Posterior cingulate gyrus (tissue), 11 donors: ENCODE measurements around the gene HEMGN.
"Not testable (repeated sequence)": the region's sequence is repeated elsewhere in the genome, so short reads cannot be mapped to it uniquely, and the experiment has no call there.

Experiments used
- DNase-seq, 10 donors: peaks; one replicate each; pipeline versions ENCODE4 v3.0.0 to v3.0.0-alpha.2; 2020 to 2021; ENCODE audit warnings: mixed read lengths in 3 of 10
- intact Hi-C: fragments of 100-400 bp; cut with DNase I; formaldehyde crosslinking; loops from one replicate; pipeline ENCODE4 v1.15.1; 2023

HEMGN gene

DNA sequence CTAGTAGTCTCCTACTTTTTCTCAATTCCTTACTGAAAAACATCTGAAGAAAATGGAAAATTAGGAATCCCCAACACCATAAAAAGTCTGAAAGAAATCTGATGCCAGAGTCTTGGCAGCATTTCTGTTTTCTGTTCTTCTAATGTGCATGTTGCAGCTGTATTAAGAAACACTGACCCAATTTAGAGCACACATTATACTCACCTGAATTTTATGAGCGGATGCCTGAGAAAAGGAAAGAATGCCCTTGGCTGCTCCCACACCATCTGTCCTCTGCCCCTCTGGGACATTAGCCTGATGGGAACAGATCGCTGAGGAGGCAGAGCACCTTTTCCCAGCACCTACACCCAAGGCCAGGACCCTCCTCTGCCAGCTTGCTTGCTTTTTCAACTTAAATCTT, 31.0 kb upstream of the HEMGN start:
- no peak for DNase-seq

DNA sequence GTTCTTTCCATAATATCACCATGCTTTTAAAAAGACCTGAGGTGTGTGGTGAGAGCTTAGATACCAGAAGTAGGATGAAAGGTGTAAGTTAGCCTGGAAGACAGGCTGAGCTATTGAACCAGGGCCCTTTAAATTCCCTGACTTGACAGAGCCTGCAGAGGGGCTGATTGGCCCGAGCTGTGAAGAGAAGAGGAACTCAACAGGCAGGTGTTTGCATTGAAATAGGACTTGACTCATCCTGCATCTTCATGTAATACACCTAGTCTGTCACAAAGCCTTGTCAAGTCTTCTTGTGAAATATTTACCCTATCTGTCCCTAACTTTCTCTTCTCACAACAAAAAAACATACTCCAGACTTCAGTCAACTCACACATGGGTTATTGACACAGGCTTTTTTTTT, 28.5 kb upstream of the HEMGN start:
- no peak for DNase-seq
- intact Hi-C loops = no loop called here

More for the DNA sequence above, 31.0 kb upstream of the HEMGN start:
- intact Hi-C loops = no loop called here

GRCh38 chr9:97964901-97965300, 26.9 kb upstream of the HEMGN start:
- DNase-seq = no peak
- intact Hi-C loops = no loop called here

DNA sequence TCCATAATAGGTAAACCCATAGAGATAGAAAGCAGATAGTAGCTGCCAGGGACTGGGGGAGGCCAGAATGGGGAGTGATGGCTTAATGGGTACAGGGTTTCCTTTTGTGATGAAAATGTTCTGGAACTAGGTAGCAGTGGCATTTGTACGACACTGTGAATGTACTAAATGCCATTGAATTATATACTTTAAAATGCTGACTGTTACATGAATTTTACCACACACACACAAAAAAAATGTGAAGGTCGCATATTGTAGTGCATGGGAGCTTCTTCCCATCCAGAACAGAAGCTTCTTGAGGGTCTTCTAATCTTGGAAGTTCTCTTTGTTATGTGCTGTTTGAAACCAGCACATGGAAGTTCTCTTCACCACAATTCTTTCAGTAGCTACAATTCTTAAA, 25.3 kb upstream of the HEMGN start:
- intact Hi-C loops = no loop called here
- DNase-seq = no peak

GRCh38 chr9:97962575-97962974, 24.6 kb upstream of the HEMGN start:
- DNase-seq = no peak
- intact Hi-C loops = no loop called here

- intact Hi-C loops = no loop called here
- no peak for DNase-seq
These were observed 24.2 kb upstream of the HEMGN start for GRCh38 chr9:97962136-97962535.

DNA sequence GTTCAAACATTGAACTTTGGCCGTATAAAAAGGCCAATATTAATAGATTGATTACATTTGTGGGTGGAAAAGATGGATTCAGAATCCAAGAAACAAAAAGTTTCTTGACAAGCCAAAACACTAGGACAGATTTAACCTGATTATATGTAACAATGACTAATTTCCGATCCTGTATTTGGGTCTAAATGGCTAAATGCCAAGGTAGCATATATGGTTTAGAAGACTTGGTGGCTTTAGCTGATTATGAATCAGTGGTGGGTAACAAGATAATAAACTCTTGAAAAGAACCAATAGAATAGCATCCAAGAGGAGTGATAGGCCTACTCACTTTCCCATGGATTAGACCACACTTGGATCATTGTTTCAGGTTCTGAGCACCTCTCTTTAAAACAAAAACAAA, 23.4 kb upstream of the HEMGN start:
- DNase-seq = no peak
- intact Hi-C loops = no loop called here

DNA sequence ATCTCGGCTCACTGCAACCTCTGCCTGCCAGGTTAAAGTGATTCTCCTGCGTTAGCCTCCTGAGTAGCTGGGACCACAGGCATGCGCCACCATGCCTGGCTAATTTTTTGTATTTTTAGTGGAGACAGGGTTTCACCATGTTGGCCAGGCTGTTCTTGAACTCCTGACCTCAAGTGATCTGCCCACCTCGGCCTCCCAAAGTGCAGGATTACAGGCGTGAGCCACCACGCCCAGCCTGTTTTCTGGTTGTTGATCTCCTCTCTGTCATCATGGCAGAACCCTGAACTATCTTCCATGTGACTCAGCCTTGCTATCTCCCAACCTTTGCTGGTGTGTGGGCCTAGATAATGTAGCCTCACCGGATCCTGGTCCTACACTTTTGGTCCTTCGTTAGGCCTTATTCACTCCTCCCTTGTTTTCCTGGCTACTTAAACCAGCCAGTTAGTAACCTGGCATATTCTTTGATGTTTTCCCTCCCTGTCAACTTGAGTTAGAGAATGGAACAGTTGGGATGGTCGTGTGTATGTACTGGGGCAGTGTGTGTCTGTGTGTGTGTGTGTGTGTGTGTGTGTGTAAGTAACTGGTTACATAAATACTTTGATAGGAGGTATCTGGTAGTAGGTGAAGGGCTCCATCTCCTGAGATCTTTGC, 22.8 kb upstream of the HEMGN start:
- not testable (repeated sequence) for DNase-seq

DNA sequence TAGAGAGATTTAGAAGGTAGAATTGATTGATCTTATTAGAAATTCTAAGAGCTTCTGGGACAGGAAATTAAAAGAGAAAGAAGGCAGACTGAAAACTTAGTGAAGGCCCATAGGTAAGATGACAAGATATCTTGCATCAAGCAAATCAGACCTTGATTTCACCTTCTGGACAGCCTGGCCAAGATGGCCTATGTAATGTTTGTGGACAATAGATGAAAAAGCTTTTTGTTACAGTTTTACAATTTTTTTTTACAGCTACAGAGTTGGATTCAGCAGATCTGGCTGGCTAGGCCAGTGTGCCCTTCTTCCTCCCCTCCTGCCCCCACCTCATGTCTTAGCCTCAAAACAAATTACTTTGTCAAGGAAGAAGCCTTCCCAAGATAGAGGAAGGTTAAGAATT, 21.6 kb upstream of the HEMGN start:
- intact Hi-C loops = no loop called here
- no peak for DNase-seq

More for the DNA sequence above, 22.8 kb upstream of the HEMGN start:
- intact Hi-C loops = not testable (repeated sequence)

GRCh38 chr9:97958812-97959511, 21.0 kb upstream of the HEMGN start:
- DNase-seq = peak in 1 of 10 donors; percentile 22

DNA sequence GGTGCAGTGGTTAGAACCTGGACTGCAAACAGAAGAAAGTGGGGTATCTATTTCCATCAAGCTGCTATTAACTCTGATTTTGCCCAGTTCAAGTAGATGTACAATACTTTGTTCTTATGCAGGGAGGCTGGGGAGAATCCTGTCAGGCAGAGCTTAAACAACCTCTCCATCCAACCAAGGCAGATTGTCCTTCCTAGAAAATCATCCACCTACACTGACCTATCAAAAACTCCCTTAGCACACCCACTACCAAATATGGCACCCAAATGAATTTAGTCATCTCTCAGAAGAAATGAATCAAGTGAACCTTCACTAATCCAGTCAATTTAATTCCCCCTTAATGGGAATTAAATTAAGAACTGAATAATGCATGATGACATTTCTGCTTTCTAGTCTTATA, 18.4 kb upstream of the HEMGN start:
- intact Hi-C loops = no loop called here

More at GRCh38 chr9:97958812-97959511, 21.0 kb upstream of the HEMGN start:
- intact Hi-C loops = no loop called here

DNA sequence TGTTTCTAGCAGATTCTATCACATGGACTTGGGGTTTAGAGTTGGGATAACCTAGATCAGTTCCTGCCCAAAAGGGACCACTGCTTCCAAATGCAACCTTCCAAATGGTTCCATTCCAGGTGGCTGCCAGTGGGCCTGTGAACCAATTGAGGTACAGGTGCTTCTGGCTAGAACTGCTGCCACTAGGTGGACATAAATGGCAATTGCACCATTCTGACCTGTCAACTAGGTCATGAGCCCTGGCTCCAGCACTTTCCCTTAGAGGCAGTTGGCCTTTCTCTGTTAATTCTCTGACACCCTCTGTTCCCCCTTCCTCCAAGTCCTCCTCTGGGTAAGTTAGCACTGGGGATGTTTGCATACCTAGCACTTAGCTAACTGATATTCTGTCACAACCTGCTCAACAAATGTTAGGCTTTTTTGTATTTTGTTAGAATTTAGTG, 16.6 kb upstream of the HEMGN start:
- no peak for DNase-seq
- intact Hi-C loops = no loop called here

More for the DNA sequence above, 18.4 kb upstream of the HEMGN start:
- DNase-seq = no peak

DNA sequence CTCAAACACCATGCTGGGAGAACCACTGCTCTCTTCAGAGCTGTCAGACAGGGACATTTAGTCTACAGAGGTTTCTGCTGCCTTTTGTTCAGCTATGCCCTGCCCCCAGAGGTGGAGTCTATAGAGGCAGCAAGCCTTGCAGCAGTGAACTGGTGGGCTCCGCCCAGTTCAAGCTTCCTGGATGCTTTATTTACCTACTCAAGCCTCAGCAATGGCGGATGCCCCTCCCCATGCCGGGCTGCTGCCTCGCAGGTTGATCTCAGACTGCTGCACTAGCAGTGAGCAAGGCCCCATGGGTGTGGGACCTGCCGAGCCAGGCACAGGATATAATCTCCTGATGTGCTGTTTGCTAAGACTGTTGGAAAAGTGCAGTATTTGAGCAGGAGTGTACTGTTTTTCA, 12.9 kb upstream of the HEMGN start:
- intact Hi-C loops = not testable (repeated sequence)

DNA sequence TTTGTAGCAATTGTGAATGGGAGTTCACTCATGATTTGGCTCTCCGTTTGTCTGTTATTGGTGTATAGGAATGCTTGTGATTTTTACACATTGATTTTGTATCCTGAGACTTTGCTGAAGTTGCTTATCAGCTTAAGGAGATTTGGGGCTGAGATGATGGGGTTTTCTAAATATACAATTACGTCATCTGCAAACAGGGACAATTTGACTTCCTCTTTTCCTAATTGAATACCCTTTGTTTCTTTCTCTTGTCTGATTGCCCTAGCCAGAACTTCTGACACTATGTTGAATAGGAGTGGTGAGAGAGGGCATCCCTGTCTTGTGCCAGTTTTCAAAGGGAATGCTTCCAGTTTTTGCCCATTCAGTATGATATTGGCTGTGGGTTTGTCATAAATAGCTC, 9.1 kb upstream of the HEMGN start:
- DNase-seq, intact Hi-C loops: not testable (repeated sequence)

More for the DNA sequence above, 12.9 kb upstream of the HEMGN start:
- peak in 1 of 10 donors; percentile 79 for DNase-seq

DNA sequence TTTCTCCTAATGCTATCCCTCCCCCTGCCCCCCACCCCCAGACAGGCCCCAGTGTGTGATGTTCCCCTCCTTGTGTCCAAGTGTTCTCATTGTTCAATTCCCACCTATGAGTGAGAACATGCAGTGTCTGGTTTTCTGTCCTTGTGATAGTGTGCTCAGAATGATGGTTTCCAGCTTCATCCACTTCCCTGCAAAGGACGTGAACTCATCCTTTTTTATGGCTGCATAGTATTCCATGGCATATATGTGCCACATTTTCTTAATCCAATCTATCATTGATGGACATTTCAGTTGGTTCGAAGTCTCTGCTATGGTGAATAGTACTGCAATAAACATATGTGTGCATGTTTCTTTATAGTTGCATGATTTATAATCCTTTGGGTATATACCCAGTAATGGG, 7.5 kb upstream of the HEMGN start:
- intact Hi-C loops, DNase-seq: not testable (repeated sequence)

DNA sequence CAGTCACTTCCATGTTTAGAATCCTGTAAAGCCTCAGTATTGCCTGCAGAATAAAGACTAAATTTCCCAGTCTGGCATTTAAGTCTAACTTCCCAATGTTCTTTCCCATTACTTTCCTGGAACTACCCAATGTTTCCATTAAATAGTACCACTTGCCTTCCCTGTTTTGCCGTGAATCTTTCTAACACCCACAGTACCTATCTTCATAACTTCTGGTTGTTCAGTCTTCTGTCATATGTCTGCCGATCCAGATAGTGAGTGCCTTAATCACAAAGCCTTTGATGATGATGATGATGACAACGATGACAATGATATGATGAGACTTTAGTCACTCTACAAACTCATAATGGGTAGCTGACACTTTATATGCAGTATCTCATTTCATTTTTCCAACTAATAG, 6.6 kb upstream of the HEMGN start:
- no peak for DNase-seq
- intact Hi-C loops = no loop called here

GRCh38 chr9:97943308-97943855, 5.4 kb upstream of the HEMGN start:
- no peak for DNase-seq
- intact Hi-C loops = no loop called here

GRCh38 chr9:97941323-97941722, 3.4 kb upstream of the HEMGN start:
- DNase-seq = no peak
- intact Hi-C loops = no loop called here

DNA sequence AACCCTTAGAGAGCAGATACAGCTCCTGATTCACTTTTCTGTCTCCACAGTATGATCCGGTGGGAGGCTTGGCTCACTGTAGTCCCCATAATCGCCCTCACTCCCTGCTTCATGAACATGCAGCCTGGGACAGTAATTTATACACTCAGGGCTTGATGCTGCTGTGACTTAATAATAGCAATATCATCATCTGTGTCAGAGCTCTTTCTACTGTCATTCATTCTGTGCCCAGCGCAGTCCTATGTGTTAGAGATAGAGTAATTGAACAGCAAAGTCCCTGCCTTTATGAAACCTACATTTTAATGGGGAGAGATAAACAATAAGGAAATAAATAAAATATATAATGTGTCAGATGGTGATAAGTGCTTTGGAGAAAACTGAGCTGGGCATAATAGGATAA, 2.8 kb upstream of the HEMGN start:
- intact Hi-C loops = no loop called here
- DNase-seq = no peak

DNA sequence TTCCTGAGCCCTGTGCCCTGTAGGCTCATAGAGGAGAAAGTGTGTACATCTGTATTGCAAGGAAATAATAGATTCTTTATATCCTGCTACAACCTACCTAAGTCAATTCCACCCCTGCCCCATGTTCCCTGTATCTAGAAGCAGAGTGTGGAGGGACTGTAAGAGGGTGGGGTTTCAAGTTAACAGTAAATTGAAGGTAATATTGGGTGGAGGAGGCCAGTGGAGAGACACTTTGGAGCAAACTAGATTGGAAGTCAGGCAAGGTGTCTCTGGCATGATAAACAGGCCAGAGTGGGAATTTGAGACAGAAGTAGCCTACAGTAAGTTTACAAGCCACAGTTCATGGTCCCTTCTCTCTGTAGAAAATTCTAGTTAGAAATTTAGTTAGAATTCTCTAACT, 2.3 kb upstream of the HEMGN start:
- intact Hi-C loops = no loop called here
- no peak for DNase-seq

- no peak for DNase-seq
- intact Hi-C loops = no loop called here
These were observed 974 bp downstream of the HEMGN start for GRCh38 chr9:97936998-97937397.

GRCh38 chr9:97935276-97935675, 2.7 kb downstream of the HEMGN start:
- no peak for DNase-seq
- intact Hi-C loops = no loop called here
